ENCODE measurements around the gene NUDCD3. TPM values are rescaled to one million over a fixed set of nuclear protein-coding genes. Genes with fewer than 3 reads are reported as not detected.

The NUDCD3 gene
- total and polyA plus RNA-seq, 2 experiments from 2014 or later, result 35.7 to 42.7 TPM

GRCh38 chr7:44335184-44335583, 155.3 kb downstream of the NUDCD3 start:
- Mint-ChIP-seq H3K27me3 (ENCODE audit: insufficient read depth, low read depth, poor library complexity) (peaks cover 4% of the 10 kb centered on the region), H3K9me3 (no peaks in the 10 kb centered on the region; the same call in 2 of the 3 replicates), H3K27ac (no peak overlapping the region), H3K36me3 (ENCODE audit: low read depth) (no peaks in the 10 kb centered on the region), H3K4me1 (peaks cover 13% of the 10 kb centered on the region), H3K4me3 (no peak overlapping the region)
- Histone ChIP-seq H3K27ac (ENCODE audit: low read depth) (no peak overlapping the region), H3K4me3 (no peak overlapping the region), H3K27me3 (ENCODE audit: insufficient read depth) (no peaks in the 10 kb centered on the region; the same call in 1 of the 2 replicates), H3K4me1 (ENCODE audit: insufficient read depth) (no peaks in the 10 kb centered on the region), H3K36me3 (ENCODE audit: insufficient read depth) (no peaks in the 10 kb centered on the region), H3F3A (replicated peaks; ENCODE audit: low read depth) (no peaks in the 10 kb centered on the region), H2AFZ (no peak overlapping the region), H3K9me2 (ENCODE audit: insufficient read depth) (no peaks in the 10 kb centered on the region), H4K20me1 (replicated peaks; ENCODE audit: insufficient read depth) (no peaks in the 10 kb centered on the region), H3K79me2 (replicated peaks; ENCODE audit: insufficient read depth) (no peaks in the 10 kb centered on the region), H3K4me2 (no peak overlapping the region)
- ATAC-seq (no peak), DNase-seq (ENCODE audit: low spot score) (no peak)
- TF ChIP-seq CTCF (conservative IDR thresholded peaks at IDR 0.05; ENCODE audit: low read depth in 2 of 2) (no peak), ETS1 (IDR thresholded peaks at IDR 0.05) (no peak), REST (IDR thresholded peaks at IDR 0.05; ENCODE audit: unreplicated experiment) (no peak), ZNF462 (CRISPR knock-in tag; IDR thresholded peaks at IDR 0.05) (no peak), ZNF331 (CRISPR knock-in tag; IDR thresholded peaks at IDR 0.05; ENCODE audit: low read depth) (no peak), EZH2 (IDR thresholded peaks at IDR 0.05; ENCODE audit: low read depth, unreplicated experiment) (no peak), POLR2AphosphoS5 (IDR thresholded peaks at IDR 0.05; ENCODE audit: low read depth) (no peak), JUNB (IDR thresholded peaks at IDR 0.05; ENCODE audit: unreplicated experiment) (no peak), ZNF114 (CRISPR knock-in tag; IDR thresholded peaks at IDR 0.05) (no peak), STAT1 (IDR thresholded peaks at IDR 0.05; ENCODE audit: unreplicated experiment) (no peak), CREB1 (CRISPR knock-in tag; IDR thresholded peaks at IDR 0.05; ENCODE audit: low read depth) (no peak), EZH2phosphoT487 (IDR thresholded peaks at IDR 0.05; ENCODE audit: unreplicated experiment) (no peak), NANOG (IDR thresholded peaks at IDR 0.05; ENCODE audit: borderline replicate concordance) (no peak)
